Right lobe of liver (tissue), 6 donors: ENCODE measurements around the gene DIS3. TPM values are rescaled to one million over a fixed set of nuclear protein-coding genes. Genes with fewer than 3 reads are reported as not detected.
"Not testable (repeated sequence)": the region's sequence is repeated elsewhere in the genome, so short reads cannot be mapped to it uniquely, and the experiment has no call there.

ENCODE experiments used
- ATAC-seq, 4 donors: fragments of 200-7000 bp; cut with Tn5 transposase; one replicate each; pipeline ENCODE4 v1.9.1; 2020; ENCODE audit warnings: mild to moderate bottlenecking in 4 of 4, moderate library complexity in 4 of 4
- DNase-seq, 3 donors: peaks; one replicate each; pipeline ENCODE4 v3.0.0-alpha.2; 2020
- H3K27ac ChIP-seq, 3 donors: fragments of 200-600 bp; one replicate each; pipeline ENCODE4 v1.8.0; 2022
- H3K27me3 ChIP-seq, 2 donors: fragments of 200-600 bp; one replicate each; pipeline ENCODE4 v1.8.0; 2022
- H3K36me3 ChIP-seq, 4 donors: fragments of 200-600 bp; sonication (generic) in 1 of 4; one replicate each; pipeline versions ENCODE4 v1.5.1 to v1.8.0; 2017 to 2022; ENCODE audit warnings: control low read depth in 1 of 4
- H3K4me1 ChIP-seq, 4 donors: fragments of 200-600 bp; sonication (generic) in 1 of 4; one replicate each; pipeline versions ENCODE4 v1.5.1 to v1.8.0; 2017 to 2022; ENCODE audit warnings: control low read depth in 1 of 4
- H3K4me3 ChIP-seq, 3 donors: fragments of 200-600 bp; one replicate each; pipeline ENCODE4 v1.8.0; 2022
- H3K9me3 ChIP-seq, 4 donors: fragments of 200-600 bp; sonication (generic) in 1 of 4; one replicate each; pipeline versions ENCODE4 v1.5.1 to v1.8.0; 2017 to 2022; ENCODE audit warnings: control low read depth in 1 of 4
- POLR2A ChIP-seq: fragments of 450-650 bp; IDR thresholded peaks from one replicate; pipeline ENCODE4 v1.6.1; 2017; ENCODE audit warnings: antibody characterized with exemption, mild to moderate bottlenecking
- WGBS: methylation state at CpG from one replicate; pipeline ENCODE4 v1.1.6; 2018; ENCODE audit warnings: low coverage, low lambda C conversion rate; ENCODE audit not compliant: insufficient coverage; ENCODE audit errors: missing lambda C conversion rate; 5-methylcytosine and 5-hydroxymethylcytosine counted together
- intact Hi-C, 2 donors: fragments of 100-400 bp; cut with DNase I; formaldehyde crosslinking; loops; one replicate each; pipeline versions ENCODE4 v1.11.2 to v1.14.1; 2022
- total RNA-seq, 6 experiments: library from RNA; depleted of rRNA in 2 of 6; stranded (reverse); fragments of >200 nt in 2 of 6; fragmentation: NEBNext Ultra II Directional in 3 of 6; extraction: Animal tissue kit (Norgen Biotek cat#: 25700) in 3 of 6; gene quantifications; one replicate each; pipeline versions ENCODE4 v1.1.0 to v1.2.4, GENCODE V29; 2016 to 2023
- TF ChIP-seq, protein P1 (sequence below), 4 donors: fragments of 200-600 bp in 3 of 4; fragments of 450-650 bp in 1 of 4; IDR thresholded peaks; one replicate each; pipeline versions ENCODE4 v1.5.1 to v1.8.0; 2016 to 2022; ENCODE audit warnings: antibody characterized with exemption in 4 of 4, mild to moderate bottlenecking in 2 of 4
- donor health status: DM: no; HTN: yes; CAD: no.
- donor health status: DM: no; HTN: no; CAD: no.
- donor health status: DM: no; HTN: no; CAD: no.
- donor health status: DM: no; HTN: yes; CAD: no.
- donor health status: DM: no; HTN: yes; CAD: no.

Gene DIS3
- total RNA-seq, 6 experiments from 2014 or later, result 11.3 to 14.6 (median 14.1) TPM

DNA sequence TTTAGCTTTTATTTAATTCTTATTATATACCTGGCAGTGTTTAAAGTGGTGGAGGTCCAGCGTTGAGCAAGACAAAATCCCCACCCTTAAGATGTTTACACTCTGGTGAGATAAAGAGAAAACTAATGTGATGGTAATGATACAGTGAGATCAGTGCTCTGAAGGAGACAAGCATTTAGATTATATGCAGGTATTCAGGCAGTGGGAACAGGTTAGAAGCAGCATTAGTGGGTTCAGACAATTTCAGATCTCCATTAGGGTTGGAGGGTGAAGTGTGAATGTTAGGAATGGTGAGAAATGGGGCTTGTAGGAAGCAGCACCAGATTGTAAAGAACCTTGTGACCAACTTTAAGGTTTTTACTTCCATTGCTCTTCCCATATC is 39.2 kb upstream of the DIS3 start:
- H3K27me3 ChIP-seq, result no peaks in the 10 kb centered on the region
- H3K27ac ChIP-seq, result no peak overlapping the region
- H3K9me3 ChIP-seq, result no peaks in the 10 kb centered on the region
- TF ChIP-seq, protein P1, sequence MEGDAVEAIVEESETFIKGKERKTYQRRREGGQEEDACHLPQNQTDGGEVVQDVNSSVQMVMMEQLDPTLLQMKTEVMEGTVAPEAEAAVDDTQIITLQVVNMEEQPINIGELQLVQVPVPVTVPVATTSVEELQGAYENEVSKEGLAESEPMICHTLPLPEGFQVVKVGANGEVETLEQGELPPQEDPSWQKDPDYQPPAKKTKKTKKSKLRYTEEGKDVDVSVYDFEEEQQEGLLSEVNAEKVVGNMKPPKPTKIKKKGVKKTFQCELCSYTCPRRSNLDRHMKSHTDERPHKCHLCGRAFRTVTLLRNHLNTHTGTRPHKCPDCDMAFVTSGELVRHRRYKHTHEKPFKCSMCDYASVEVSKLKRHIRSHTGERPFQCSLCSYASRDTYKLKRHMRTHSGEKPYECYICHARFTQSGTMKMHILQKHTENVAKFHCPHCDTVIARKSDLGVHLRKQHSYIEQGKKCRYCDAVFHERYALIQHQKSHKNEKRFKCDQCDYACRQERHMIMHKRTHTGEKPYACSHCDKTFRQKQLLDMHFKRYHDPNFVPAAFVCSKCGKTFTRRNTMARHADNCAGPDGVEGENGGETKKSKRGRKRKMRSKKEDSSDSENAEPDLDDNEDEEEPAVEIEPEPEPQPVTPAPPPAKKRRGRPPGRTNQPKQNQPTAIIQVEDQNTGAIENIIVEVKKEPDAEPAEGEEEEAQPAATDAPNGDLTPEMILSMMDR (IDR thresholded peaks at IDR 0.05), result no peak
- peaks cover 0 to 7% (median 2%) of the 10 kb centered on the region in 4 donors for H3K36me3 ChIP-seq
- H3K4me1 ChIP-seq, result no peaks in the 10 kb centered on the region
- DNase-seq (no peak), ATAC-seq (no peak)
- 72% methylated on average over 1 of the region's 1 CpG for WGBS
- intact Hi-C loops, result no loop called here
- no peak overlapping the region for H3K4me3 ChIP-seq

DNA sequence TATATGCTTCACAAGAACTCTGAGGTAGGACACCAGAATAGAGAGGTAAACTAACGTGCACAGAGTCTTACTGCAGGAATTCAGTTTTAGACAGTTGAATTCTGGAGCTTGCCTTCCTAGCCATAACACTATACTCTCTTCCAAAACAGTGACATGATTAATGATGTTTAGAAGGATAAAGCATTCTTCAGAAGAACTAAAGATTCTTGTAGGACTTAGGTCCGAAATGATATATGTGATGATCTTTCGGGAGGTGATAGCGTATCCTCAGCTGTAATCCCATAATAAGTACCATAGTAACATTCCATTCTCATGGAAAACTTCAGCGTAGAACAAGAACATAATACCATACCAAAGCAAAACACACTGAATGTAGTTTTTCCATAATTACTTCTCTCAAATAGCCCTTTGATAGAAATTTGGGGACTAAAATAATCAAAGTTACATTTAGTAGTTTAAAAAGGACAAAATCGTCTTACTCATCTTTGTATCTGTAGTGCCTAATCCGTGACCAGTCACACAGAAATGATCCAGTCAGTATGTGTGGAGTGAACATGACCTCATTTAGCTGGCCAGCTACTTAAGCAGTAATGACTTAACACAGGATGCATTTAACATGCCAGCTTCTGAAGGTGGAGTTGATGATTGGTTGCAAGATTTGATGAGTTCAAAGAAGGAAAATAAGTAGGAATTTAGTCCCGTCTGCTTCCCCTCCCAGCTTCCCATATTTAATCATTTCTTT is 38.6 kb upstream of the DIS3 start:
- no peaks in the 10 kb centered on the region for H3K9me3 ChIP-seq
- ATAC-seq (no peak), DNase-seq (no peak)
- H3K27ac ChIP-seq, result no peak overlapping the region
- H3K4me1 ChIP-seq, result no peaks in the 10 kb centered on the region
- H3K36me3 ChIP-seq, result peaks cover 0 to 7% (median 2%) of the 10 kb centered on the region in 4 donors
- H3K4me3 ChIP-seq, result no peak overlapping the region
- TF ChIP-seq POLR2A, result no peak
- TF ChIP-seq, protein P1 (IDR thresholded peaks at IDR 0.05), result no peak
- WGBS, result 94% methylated on average over 8 of the region's 8 CpGs
- intact Hi-C loops, result no loop called here
- no peaks in the 10 kb centered on the region for H3K27me3 ChIP-seq

DNA sequence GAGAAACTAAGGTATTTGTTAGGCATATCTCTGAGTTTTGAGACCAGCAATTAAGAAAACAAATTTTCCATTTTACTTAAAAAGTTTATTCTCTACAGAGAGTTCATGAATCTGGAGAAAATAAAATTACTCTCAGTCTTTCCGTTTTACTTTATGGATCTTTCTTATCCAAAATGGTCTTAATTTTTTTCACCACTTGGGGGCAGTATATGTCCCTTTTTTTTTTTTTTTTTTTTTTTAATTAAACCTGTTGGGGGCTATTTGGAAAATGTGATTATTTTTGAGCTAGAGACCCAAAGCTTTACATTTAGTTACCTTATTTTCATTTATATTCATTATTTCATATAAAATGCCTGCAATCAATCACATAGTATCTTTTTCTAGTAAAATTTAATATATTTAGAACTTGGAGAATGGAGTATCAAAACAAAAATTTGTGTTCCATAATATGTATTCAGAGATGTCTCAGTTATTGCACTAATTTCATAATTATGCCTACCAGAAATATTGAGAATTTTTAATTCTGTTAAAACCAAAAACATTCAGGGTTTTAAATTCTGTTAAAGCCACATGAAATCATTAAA is 27.3 kb upstream of the DIS3 start:
- intact Hi-C loops, result no loop called here
- no peak overlapping the region for H3K4me3 ChIP-seq
- H3K36me3 ChIP-seq, result no peaks in the 10 kb centered on the region
- no peaks in the 10 kb centered on the region for H3K27me3 ChIP-seq
- DNase-seq, result no peak
- TF ChIP-seq POLR2A, result no peak
- TF ChIP-seq, protein P1 (IDR thresholded peaks at IDR 0.05), result peak in 3 of 4 donors; percentile 62 to 69 (median 65)
- WGBS, result 0% methylated on average over 1 of the region's 1 CpG
- ATAC-seq, result peak in 3 of 4 donors; percentile 44 to 46 (median 46)
- no peaks in the 10 kb centered on the region for H3K4me1 ChIP-seq
- H3K27ac ChIP-seq, result no peak overlapping the region
- no peaks in the 10 kb centered on the region for H3K9me3 ChIP-seq

DNA sequence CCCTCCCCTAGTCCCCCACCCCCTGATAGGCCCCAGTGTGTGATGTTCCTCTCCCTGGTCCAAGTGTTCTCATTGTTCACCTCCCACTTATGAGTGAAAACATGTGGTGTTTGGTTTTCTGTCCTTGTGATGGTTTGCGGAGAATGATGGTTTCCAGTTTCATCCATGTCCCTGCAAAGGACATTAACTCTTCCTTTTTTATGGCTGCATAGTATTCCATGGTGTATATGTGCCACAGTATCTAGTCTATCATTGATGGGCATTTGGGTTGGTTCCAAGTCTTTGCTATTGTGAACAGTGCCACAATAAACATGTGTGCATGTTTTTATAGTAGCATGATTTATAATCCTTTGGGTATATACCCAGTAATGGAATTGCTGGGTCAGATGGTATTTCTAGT is 24.8 kb upstream of the DIS3 start:
- ATAC-seq, H3K4me3 ChIP-seq, intact Hi-C loops, H3K9me3 ChIP-seq, H3K4me1 ChIP-seq, H3K36me3 ChIP-seq, DNase-seq, H3K27ac ChIP-seq, H3K27me3 ChIP-seq: not testable (repeated sequence)
- no CpG with 5 or more reads among the region's 1 CpG for WGBS

DNA sequence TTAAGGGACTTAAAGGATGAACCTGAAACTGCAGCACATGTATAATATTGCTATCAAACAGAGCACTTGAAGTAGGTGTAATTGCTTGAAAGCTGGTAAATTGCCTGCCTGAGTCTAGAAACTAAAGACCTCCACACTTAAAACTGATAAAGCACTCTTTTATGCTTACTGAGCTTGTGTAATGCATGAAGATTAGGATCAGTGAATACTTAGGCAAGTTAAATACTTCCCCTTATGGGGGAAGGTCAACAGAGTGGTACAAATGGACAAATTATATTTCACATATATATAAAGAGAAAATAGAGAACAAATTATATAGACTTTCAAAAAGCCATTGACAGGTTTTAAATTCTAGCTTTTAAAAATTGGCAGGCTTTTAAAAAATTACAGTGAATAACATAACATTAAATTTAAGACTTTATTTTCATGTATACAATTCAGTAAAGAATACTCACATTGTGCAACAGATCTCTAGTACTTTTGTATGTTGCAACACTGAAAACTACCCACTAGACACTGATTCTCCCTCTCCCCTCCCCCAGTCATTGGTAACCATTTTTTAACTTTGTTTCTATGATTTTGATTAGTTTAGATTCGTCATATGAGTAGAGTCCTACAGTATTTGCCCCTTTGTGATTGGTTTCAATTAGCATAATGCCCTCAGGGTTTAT is 24.1 kb upstream of the DIS3 start:
- no peak overlapping the region for H3K4me3 ChIP-seq
- no peaks in the 10 kb centered on the region for H3K27me3 ChIP-seq
- H3K9me3 ChIP-seq, result no peaks in the 10 kb centered on the region
- intact Hi-C loops, result no loop called here
- 100% methylated on average over 1 of the region's 1 CpG for WGBS
- no peaks in the 10 kb centered on the region for H3K36me3 ChIP-seq
- DNase-seq (no peak), ATAC-seq (peak in 1 of 4 donors; percentile 30)
- H3K4me1 ChIP-seq, result no peaks in the 10 kb centered on the region
- TF ChIP-seq, protein P1 (IDR thresholded peaks at IDR 0.05), result no peak
- TF ChIP-seq POLR2A, result no peak
- H3K27ac ChIP-seq, result no peak overlapping the region
